ENCODE data around the gene ABLIM1.

ABLIM1 gene

GRCh38 chr10:114482480-114483304 lies 175.4 kb downstream of the ABLIM1 start:
- no peak for DNase-seq

GRCh38 chr10:114481055-114481454 lies 177.0 kb downstream of the ABLIM1 start:
- DNase-seq = no peak

GRCh38 chr10:114479836-114480235 lies 178.2 kb downstream of the ABLIM1 start:
- no peak for DNase-seq

- no peak for DNase-seq
Observed at GRCh38 chr10:114479307-114479706, 178.8 kb downstream of the ABLIM1 start.

- no peak for DNase-seq
Observed at GRCh38 chr10:114478281-114478680, 179.8 kb downstream of the ABLIM1 start.

- no peak for DNase-seq
Observed at GRCh38 chr10:114477285-114477684, 180.8 kb downstream of the ABLIM1 start.

GRCh38 chr10:114474989-114475388 lies 183.1 kb downstream of the ABLIM1 start:
- no peak for DNase-seq

GRCh38 chr10:114473776-114474175 lies 184.3 kb downstream of the ABLIM1 start:
- DNase-seq = no peak

- DNase-seq = no peak
Observed at GRCh38 chr10:114472877-114473253, 185.2 kb downstream of the ABLIM1 start.

- DNase-seq = no peak
Observed at GRCh38 chr10:114471906-114472876, 185.9 kb downstream of the ABLIM1 start.

- DNase-seq = peak; percentile 77
Observed at GRCh38 chr10:114470956-114471905, 186.8 kb downstream of the ABLIM1 start.

- no peak for DNase-seq
Observed at GRCh38 chr10:114470361-114470760, 187.7 kb downstream of the ABLIM1 start.

- DNase-seq = peak; percentile 6
Observed at GRCh38 chr10:114458955-114459354, 199.1 kb downstream of the ABLIM1 start.

GRCh38 chr10:114458216-114458920 lies 199.7 kb downstream of the ABLIM1 start:
- no peak for DNase-seq

GRCh38 chr10:114453576-114453975 lies 204.5 kb downstream of the ABLIM1 start:
- no peak for DNase-seq

- no peak for DNase-seq
Observed at GRCh38 chr10:114448897-114449296, 209.2 kb downstream of the ABLIM1 start.

GRCh38 chr10:114445332-114445731 lies 212.7 kb downstream of the ABLIM1 start:
- DNase-seq = no peak

GRCh38 chr10:114444819-114445218 lies 213.3 kb downstream of the ABLIM1 start:
- no peak for DNase-seq

GRCh38 chr10:114442091-114442630 lies 215.9 kb downstream of the ABLIM1 start:
- DNase-seq = no peak

GRCh38 chr10:114441107-114441506 lies 217.0 kb downstream of the ABLIM1 start:
- no peak for DNase-seq

GRCh38 chr10:114437473-114438292 lies 220.4 kb downstream of the ABLIM1 start:
- no peak for DNase-seq
